Endodermal cell (in vitro differentiated cells): ENCODE results near the gene ACSL3. TPM values are rescaled to one million over a fixed set of nuclear protein-coding genes. Genes with fewer than 3 reads are reported as not detected.

Experiments used
- DNase-seq: peaks from one replicate; pipeline ENCODE4 v3.0.0-alpha.2; 2017
- H3K27ac ChIP-seq: 2 replicates; pipeline ENCODE4 v1.5.1; 2013; ENCODE audit warnings: mild to moderate bottlenecking, low read depth, low read length, moderate library complexity
- H3K27me3 ChIP-seq: 2 replicates; pipeline ENCODE4 v1.6.1; 2013; ENCODE audit warnings: mild to moderate bottlenecking, low read length, moderate library complexity; ENCODE audit not compliant: insufficient read depth, control insufficient read depth, poor library complexity, severe bottlenecking
- H3K36me3 ChIP-seq: 2 replicates; pipeline ENCODE4 v1.7.0; 2013; ENCODE audit warnings: mild to moderate bottlenecking, low read length, moderate library complexity; ENCODE audit not compliant: control insufficient read depth, insufficient read depth
- H3K4me1 ChIP-seq: one replicate; pipeline ENCODE4 v1.7.0; 2013; ENCODE audit warnings: low read length; ENCODE audit not compliant: control insufficient read depth, insufficient read depth
- H3K4me3 ChIP-seq: 2 replicates; pipeline ENCODE4 v1.5.1; 2013; ENCODE audit warnings: mild to moderate bottlenecking, low read length, moderate library complexity
- H3K9ac ChIP-seq: 2 replicates; pipeline ENCODE4 v1.6.1; 2013; ENCODE audit warnings: mild to moderate bottlenecking, low read length, moderate library complexity; ENCODE audit not compliant: poor library complexity, severe bottlenecking; ENCODE audit errors: extremely low read depth
- H3K9me3 ChIP-seq: 2 replicates; pipeline ENCODE4 v1.6.1; 2013; ENCODE audit warnings: mild to moderate bottlenecking, low read length, moderate library complexity; ENCODE audit not compliant: control insufficient read depth
- H3K27ac Mint-ChIP-seq: 2 replicates; pipeline ENCODE4 v1.8.0; 2020; ENCODE audit warnings: mixed read lengths
- H3K27me3 Mint-ChIP-seq: 2 replicates; pipeline ENCODE4 v1.8.0; 2021; ENCODE audit warnings: mild to moderate bottlenecking, mixed read lengths; ENCODE audit not compliant: insufficient read depth
- H3K36me3 Mint-ChIP-seq: 2 replicates; pipeline ENCODE4 v1.8.0; 2020; ENCODE audit warnings: low read depth, mixed read lengths
- H3K4me1 Mint-ChIP-seq: 2 replicates; pipeline ENCODE4 v1.8.0; 2020; ENCODE audit warnings: mixed read lengths
- H3K4me3 Mint-ChIP-seq: 2 replicates; pipeline ENCODE4 v1.8.0; 2020; ENCODE audit warnings: mild to moderate bottlenecking, moderate library complexity, mixed read lengths
- H3K9me3 Mint-ChIP-seq: 2 replicates; pipeline ENCODE4 v1.8.0; 2020; ENCODE audit warnings: mild to moderate bottlenecking, mixed read lengths
- WGBS, 2 experiments: methylation state at CpG; one replicate each; pipeline versions ENCODE4 v1.1.5 to v1.1.7; 2013; ENCODE audit warnings: missing lambda C conversion rate in 2 of 2, mixed read lengths in 1 of 2; ENCODE audit not compliant: insufficient coverage in 1 of 2, insufficient read length in 1 of 2; 5-methylcytosine and 5-hydroxymethylcytosine counted together
- total RNA-seq, 2 donors: library from RNA; stranded (reverse); fragmentation: NEBNext Ultra II Directional in 1 of 2; extraction: Animal tissue kit (Norgen Biotek cat#: 25700) in 1 of 2; gene quantifications; 2 replicates in 1 of 2; 3 replicates in 1 of 2; pipeline ENCODE4 v1.2.1, GENCODE V29; 2021
- TF ChIP-seq, protein P1 (sequence below): fragments of 200-600 bp; sonication (generic); conservative IDR thresholded peaks from 2 replicates; pipeline ENCODE4 v1.5.0; 2021; ENCODE audit warnings: antibody characterized with exemption, mild to moderate bottlenecking

ACSL3 gene
- total RNA-seq, 2 donors from 2014 or later, result 65.2 to 65.7 TPM

DNA sequence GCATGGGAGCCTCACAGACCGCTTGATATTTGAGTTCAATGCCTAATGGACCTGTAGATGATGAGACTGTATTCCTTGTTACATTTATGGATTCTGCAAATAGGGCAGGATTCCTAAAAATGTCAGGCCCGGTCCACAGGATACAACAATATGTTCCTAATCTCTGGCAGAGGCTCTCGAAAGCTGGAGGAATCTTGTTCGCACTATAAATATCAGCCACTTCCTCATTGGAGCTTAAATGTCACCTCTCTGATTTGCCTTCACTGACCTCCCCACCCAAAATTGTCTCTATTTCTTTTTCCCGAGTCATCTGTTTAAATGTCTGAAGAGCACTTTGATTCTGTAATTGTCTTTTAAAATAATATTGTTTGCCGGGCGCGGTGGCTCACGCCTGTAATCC is 12.0 kb upstream of the ACSL3 start:
- WGBS, 2 experiments, result 94 to 96% methylated on average over 2 to 9 of the region's 9 CpGs

GRCh38 chr2:222851956-222852617 is 8.7 kb upstream of the ACSL3 start:
- Histone ChIP-seq H3K4me1 (peaks cover 4% of the 10 kb centered on the region), H3K27me3 (peaks cover 40% of the 10 kb centered on the region), H3K36me3 (no peaks in the 10 kb centered on the region), H3K27ac (no peak overlapping the region), H3K9me3 (no peaks in the 10 kb centered on the region), H3K4me3 (no peak overlapping the region), H3K9ac (no peak overlapping the region)
- Mint-ChIP-seq H3K36me3 (no peaks in the 10 kb centered on the region), H3K4me3 (no peak overlapping the region), H3K27ac (no peak overlapping the region), H3K9me3 (peaks cover 2% of the 10 kb centered on the region), H3K27me3 (peaks cover 32% of the 10 kb centered on the region), H3K4me1 (peaks cover 4% of the 10 kb centered on the region)
- WGBS, 2 experiments, result 91 to 100% methylated on average over 3 of the region's 3 CpGs
- no peak for DNase-seq
- TF ChIP-seq, protein P1, sequence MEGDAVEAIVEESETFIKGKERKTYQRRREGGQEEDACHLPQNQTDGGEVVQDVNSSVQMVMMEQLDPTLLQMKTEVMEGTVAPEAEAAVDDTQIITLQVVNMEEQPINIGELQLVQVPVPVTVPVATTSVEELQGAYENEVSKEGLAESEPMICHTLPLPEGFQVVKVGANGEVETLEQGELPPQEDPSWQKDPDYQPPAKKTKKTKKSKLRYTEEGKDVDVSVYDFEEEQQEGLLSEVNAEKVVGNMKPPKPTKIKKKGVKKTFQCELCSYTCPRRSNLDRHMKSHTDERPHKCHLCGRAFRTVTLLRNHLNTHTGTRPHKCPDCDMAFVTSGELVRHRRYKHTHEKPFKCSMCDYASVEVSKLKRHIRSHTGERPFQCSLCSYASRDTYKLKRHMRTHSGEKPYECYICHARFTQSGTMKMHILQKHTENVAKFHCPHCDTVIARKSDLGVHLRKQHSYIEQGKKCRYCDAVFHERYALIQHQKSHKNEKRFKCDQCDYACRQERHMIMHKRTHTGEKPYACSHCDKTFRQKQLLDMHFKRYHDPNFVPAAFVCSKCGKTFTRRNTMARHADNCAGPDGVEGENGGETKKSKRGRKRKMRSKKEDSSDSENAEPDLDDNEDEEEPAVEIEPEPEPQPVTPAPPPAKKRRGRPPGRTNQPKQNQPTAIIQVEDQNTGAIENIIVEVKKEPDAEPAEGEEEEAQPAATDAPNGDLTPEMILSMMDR, result no peak

More for the DNA sequence above, 12.0 kb upstream of the ACSL3 start:
- Histone ChIP-seq H3K4me1 (no peaks in the 10 kb centered on the region), H3K36me3 (no peaks in the 10 kb centered on the region), H3K9ac (no peak overlapping the region), H3K9me3 (no peaks in the 10 kb centered on the region), H3K4me3 (no peak overlapping the region), H3K27ac (no peak overlapping the region), H3K27me3 (peaks cover 32% of the 10 kb centered on the region)
- Mint-ChIP-seq H3K27me3 (peaks cover 25% of the 10 kb centered on the region), H3K4me3 (no peak overlapping the region), H3K9me3 (no peaks in the 10 kb centered on the region), H3K27ac (no peak overlapping the region), H3K4me1 (peaks cover 4% of the 10 kb centered on the region), H3K36me3 (no peaks in the 10 kb centered on the region)
- TF ChIP-seq, protein P1, result no peak
- no peak for DNase-seq

DNA sequence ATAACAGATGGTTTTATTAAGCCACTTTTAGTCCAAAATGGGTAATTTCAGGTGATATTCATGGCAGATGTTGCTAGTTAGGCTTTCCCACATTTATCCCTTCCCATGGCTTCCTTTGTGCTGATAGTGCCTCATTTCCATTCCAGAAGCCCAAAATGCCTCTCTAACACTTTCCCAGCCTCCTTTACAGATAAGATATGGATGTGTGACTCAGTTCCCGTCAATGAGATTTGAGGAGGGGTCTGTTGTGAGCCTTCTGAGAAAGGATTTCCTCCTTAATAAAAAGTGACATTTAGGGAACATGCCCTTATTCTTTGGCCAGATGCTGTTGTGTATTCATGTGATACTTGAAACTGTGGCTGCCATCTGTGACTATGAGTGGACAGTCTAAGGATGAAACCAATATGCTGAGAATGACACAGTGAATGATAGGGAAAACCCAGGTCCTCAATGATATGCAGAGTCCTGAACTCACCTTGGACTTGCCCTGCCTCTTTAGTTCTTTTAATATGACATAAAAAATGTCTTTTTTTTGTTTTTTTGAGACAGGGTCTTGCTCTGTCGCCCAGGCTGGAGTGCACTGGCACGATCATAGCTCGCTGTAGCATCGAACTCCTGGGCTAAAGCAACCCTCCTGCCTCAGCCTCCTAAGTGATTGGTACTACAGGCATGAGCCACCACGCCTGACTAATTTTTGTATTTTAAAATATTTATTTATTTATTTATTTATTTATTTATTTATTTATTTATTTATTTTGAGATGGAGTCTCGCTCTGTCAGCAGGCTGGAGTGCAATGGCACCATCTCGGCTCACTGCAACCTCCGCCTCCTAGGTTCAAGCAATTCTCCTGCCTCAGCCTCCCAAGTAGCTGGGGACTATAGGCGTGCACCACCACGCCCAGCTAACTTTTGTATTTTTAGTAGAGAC is 5.8 kb upstream of the ACSL3 start:
- Mint-ChIP-seq H3K27me3 (peaks cover 34% of the 10 kb centered on the region), H3K4me1 (peaks cover 5% of the 10 kb centered on the region), H3K4me3 (no peak overlapping the region), H3K36me3 (no peaks in the 10 kb centered on the region), H3K27ac (no peak overlapping the region), H3K9me3 (peaks cover 2% of the 10 kb centered on the region)
- TF ChIP-seq, protein P1, result no peak
- Histone ChIP-seq H3K27ac (no peak overlapping the region), H3K4me1 (peaks cover 4% of the 10 kb centered on the region), H3K9me3 (no peaks in the 10 kb centered on the region), H3K9ac (no peak overlapping the region), H3K36me3 (no peaks in the 10 kb centered on the region), H3K4me3 (no peak overlapping the region), H3K27me3 (peaks cover 49% of the 10 kb centered on the region)
- 87 to 91% methylated on average over 7 to 10 of the region's 11 CpGs for WGBS, 2 experiments
- no peak for DNase-seq
